HepG2 (cell line): ENCODE measurements around the gene ZNF782. TPM values are rescaled to one million over a fixed set of nuclear protein-coding genes. Genes with fewer than 3 reads are reported as not detected.

Experiments
- ATAC-seq: fragments of 200-7000 bp; cut with Tn5 transposase; 3 replicates; pipeline ENCODE4 v1.9.1; 2020; ENCODE audit warnings: mild to moderate bottlenecking, moderate library complexity
- BruUV-seq: library from RNA; stranded (reverse); fragments of 400-500 nt; replicated peaks from 2 replicates; lab custom pipeline; 2021; lab: Mats Ljungman, UMichigan
- CTCF ChIA-PET: fragments of 300-600 bp; formaldehyde crosslinking; extraction: SDS; loops from one replicate; lab custom pipeline; 2021; ENCODE audit warnings: low total read pairs, inconsistent platforms, low intra/inter-chr PET ratio; lab: Yijun Ruan, JAX
- POLR2A ChIA-PET: fragments of 350-600 bp; sonication (Branson Sonifier 250); formaldehyde crosslinking; loops from one replicate; lab custom pipeline; 2020; ENCODE audit warnings: antibody characterized with exemption, inconsistent platforms; lab: Yijun Ruan, JAX
- DNase-seq: peaks from one replicate; pipeline ENCODE4 v3.0.0-alpha.2; 2015; ENCODE audit warnings: low spot score
- FAIRE-seq: peaks from 3 replicates; lab custom pipeline; 2011; peaks lifted over from hg19 to GRCh38; lab: Jason Lieb, UNC
- H2AFZ ChIP-seq: one replicate; pipeline ENCODE4 v1.6.1; 2011; ENCODE audit warnings: low read length, inconsistent platforms
- H3K27ac ChIP-seq: fragments of 300-600 bp; 3 replicates; pipeline ENCODE4 v1.8.0; 2011; ENCODE audit warnings: mixed run types, mild to moderate bottlenecking, mixed read lengths, low read length, inconsistent platforms; ENCODE audit not compliant: insufficient read depth; ENCODE audit errors: extremely low read length
- H3K27me3 ChIP-seq, 2 experiments: fragments of 200-600 bp in 1 of 2; 2 replicates in 1 of 2; 3 replicates in 1 of 2; pipeline versions ENCODE4 v1.6.0 to v1.8.0; 2011; ENCODE audit warnings: low read length in 2 of 2, mild to moderate bottlenecking in 2 of 2, moderate library complexity in 2 of 2, inconsistent platforms in 1 of 2; ENCODE audit not compliant: insufficient read depth in 2 of 2, control insufficient read depth in 1 of 2
- H3K36me3 ChIP-seq, 2 experiments: fragments of 200-600 bp in 1 of 2; replicated peaks in 1 of 2; 2 replicates in 1 of 2; 3 replicates in 1 of 2; pipeline versions ENCODE4 v1.5.1 to v1.8.0; 2011; ENCODE audit warnings: low read length in 2 of 2, inconsistent platforms in 1 of 2; ENCODE audit not compliant: insufficient read depth in 2 of 2, control insufficient read depth in 1 of 2
- H3K4me1 ChIP-seq: 2 replicates; pipeline ENCODE4 v1.5.1; 2012; ENCODE audit warnings: low read length, inconsistent platforms; ENCODE audit not compliant: insufficient read depth
- H3K4me2 ChIP-seq: 2 replicates; pipeline ENCODE4 v1.6.0; 2011; ENCODE audit warnings: low read depth, low read length, inconsistent platforms
- H3K4me3 ChIP-seq, 3 experiments: fragments of 200-600 bp in 1 of 3; sonication (generic), shearing (Covaris generic) in 1 of 3; replicated peaks in 1 of 3; 2 replicates each; pipeline ENCODE4 v1.5.1; 2011 to 2016; ENCODE audit warnings: low read length in 3 of 3, inconsistent platforms in 2 of 3, low read depth in 2 of 3, mild to moderate bottlenecking in 2 of 3, control low read depth in 1 of 3, mixed read lengths in 1 of 3; ENCODE audit not compliant: insufficient read depth in 1 of 3
- H3K79me2 ChIP-seq: one replicate; pipeline ENCODE4 v1.6.1; 2011; ENCODE audit warnings: low read length, inconsistent platforms; ENCODE audit not compliant: insufficient read depth
- H3K9ac ChIP-seq: 2 replicates; pipeline ENCODE4 v1.6.0; 2011; ENCODE audit warnings: mild to moderate bottlenecking, low read depth, low read length, inconsistent platforms; ENCODE audit not compliant: insufficient read depth
- H3K9me3 ChIP-seq: 2 replicates; pipeline ENCODE4 v1.5.1; 2012; ENCODE audit warnings: mild to moderate bottlenecking, low read length
- H4K20me1 ChIP-seq: 2 replicates; pipeline ENCODE4 v1.6.0; 2011; ENCODE audit warnings: inconsistent platforms, mild to moderate bottlenecking, low read length, moderate library complexity; ENCODE audit not compliant: insufficient read depth
- CENPT ChIP-seq: sonication (generic); formaldehyde crosslinking; IDR thresholded peaks from 2 replicates; pipeline ENCODE4 v1.8.0; 2022; ENCODE audit warnings: low read depth, mild to moderate bottlenecking, moderate library complexity, missing genetic modification reagents
- CENPX ChIP-seq: sonication (generic); formaldehyde crosslinking; IDR thresholded peaks from 2 replicates; pipeline ENCODE4 v1.9.0; 2021; ENCODE audit warnings: mild to moderate bottlenecking, missing genetic modification reagents, moderate library complexity
- CHCHD3 ChIP-seq: sonication (generic); formaldehyde crosslinking; IDR thresholded peaks from 2 replicates; pipeline ENCODE4 v1.8.0; 2022; ENCODE audit warnings: mild to moderate bottlenecking, missing genetic modification reagents, moderate library complexity
- RAD51 ChIP-seq: fragments of 450-650 bp; IDR thresholded peaks from 2 replicates; pipeline ENCODE4 v1.6.1; 2016; ENCODE audit warnings: borderline replicate concordance
- RBFOX2 ChIP-seq: fragments of 200-400 bp; formaldehyde crosslinking; IDR thresholded peaks from 2 replicates; pipeline ENCODE4 v1.6.1; 2017; ENCODE audit warnings: low read depth, mild to moderate bottlenecking, low read length
- RFXANK ChIP-seq: IDR thresholded peaks from 2 replicates; pipeline ENCODE4 v1.6.1; 2016
- TCF7 ChIP-seq: sonication (generic); IDR thresholded peaks from 2 replicates; pipeline ENCODE4 v1.6.1; 2016; ENCODE audit warnings: antibody characterized with exemption, low read depth
- TGIF2 ChIP-seq: IDR thresholded peaks from 2 replicates; pipeline ENCODE4 v1.6.1; 2016; ENCODE audit warnings: control low read depth, missing compliant biosample characterization
- ZBTB20 ChIP-seq: sonication (generic); formaldehyde crosslinking; IDR thresholded peaks from 2 replicates; pipeline ENCODE4 v1.8.1; 2023; ENCODE audit warnings: missing genetic modification reagents, low read depth, mild to moderate bottlenecking, borderline replicate concordance
- ZBTB8A ChIP-seq: sonication (generic); formaldehyde crosslinking; IDR thresholded peaks from 2 replicates; pipeline ENCODE4 v1.4.0; 2020; ENCODE audit warnings: mild to moderate bottlenecking, low read depth, missing genetic modification reagents, borderline replicate concordance
- ZNF557 ChIP-seq: sonication (generic); formaldehyde crosslinking; IDR thresholded peaks from 2 replicates; pipeline ENCODE4 v1.4.0; 2020; ENCODE audit warnings: missing genetic modification reagents
- ZNF746 ChIP-seq: sonication (generic); formaldehyde crosslinking; IDR thresholded peaks from 2 replicates; pipeline ENCODE4 v1.8.0; 2022; ENCODE audit warnings: mild to moderate bottlenecking, missing genetic modification reagents
- ZNF768 ChIP-seq: sonication (generic); formaldehyde crosslinking; IDR thresholded peaks from 2 replicates; pipeline ENCODE4 v1.4.0; 2020; ENCODE audit warnings: missing genetic modification reagents
- WGBS: methylation state at CpG from one replicate; pipeline ENCODE4 v1.1.6; 2017; ENCODE audit warnings: low lambda C conversion rate; 5-methylcytosine and 5-hydroxymethylcytosine counted together
- in situ Hi-C: cut with HindIII; loops from 2 replicates; pipeline ENCODE4 v1.10.0; 2017; ENCODE audit warnings: low pct_unique_long_range_greater_than_20kb; ENCODE audit not compliant: extremely low pct_ligation_motif_present
- intact Hi-C: fragments of 100-400 bp; cut with micrococcal nuclease; formaldehyde crosslinking; loops from one replicate; pipeline ENCODE4 v1.10.0; 2022; ENCODE audit not compliant: unreplicated experiment
- polyA plus RNA-seq, 8 experiments: library from polyadenylated mRNA; depleted of rRNA in 3 of 8; stranded (reverse) in 7 of 8; unstranded in 1 of 8; fragments of >200 nt; fragmentation: Illumina TruSeq in 4 of 8; extraction: Trizol in 4 of 8; gene quantifications; 2 replicates each; pipeline versions ENCODE4 v1.2.1 to v1.2.3, GENCODE V29; 2011 to 2016; ENCODE audit warnings: low read depth in 4 of 8, missing spikeins in 1 of 8, mixed read lengths in 1 of 8; ENCODE audit not compliant: insufficient read depth in 1 of 8
- total RNA-seq, 5 experiments: library from RNA; depleted of rRNA; stranded (reverse); fragments of >200 nt; fragmentation: Illumina TruSeq; extraction: Trizol; gene quantifications; 2 replicates each; pipeline ENCODE4 v1.2.3, GENCODE V29; 2016; ENCODE audit warnings: low read depth in 1 of 5
- TF ChIP-seq, protein P1 (sequence below): sonication (generic); formaldehyde crosslinking; IDR thresholded peaks from 2 replicates; pipeline ENCODE4 v1.8.1; 2023; ENCODE audit warnings: mild to moderate bottlenecking, missing genetic modification reagents, borderline replicate concordance

Gene ZNF782
- total and polyA plus RNA-seq, 2 of the 13 experiments (the other 11 are each of a cell fraction or from before 2014, with no cell fraction given) = 1.4 to 4.9 TPM

DNA sequence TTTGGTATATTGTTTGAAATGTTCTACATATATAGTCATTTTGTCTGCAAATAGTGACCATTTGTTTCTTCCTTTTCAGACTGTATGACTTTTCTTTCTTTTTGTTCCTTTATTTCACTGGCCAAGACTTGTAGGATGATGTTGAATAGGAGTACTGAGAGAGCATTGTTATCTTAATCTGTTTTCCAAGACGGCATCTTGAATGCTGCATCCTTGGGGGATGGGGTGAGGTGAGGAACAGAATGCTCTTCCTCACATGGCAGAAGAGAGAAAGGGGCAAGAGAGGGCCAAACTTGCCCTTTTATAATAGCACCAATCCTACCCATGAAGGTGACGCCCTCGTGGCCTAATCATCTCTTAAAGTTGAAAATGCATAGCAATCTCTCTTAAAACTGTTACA, 72.8 kb downstream of the ZNF782 start:
- Histone ChIP-seq H3K4me1 (0 out of 2 replicates have a peak, but pooled peaks cover 10% of the 10 kb centered on the region), H3K9me3 (peaks cover 6% of the 10 kb centered on the region; the same call in 1 of the 2 replicates), H3K79me2 (peaks cover 2% of the 10 kb centered on the region), H3K36me3 (no peaks in the 10 kb centered on the region), H3K27ac (no peak overlapping the region), H3K4me2 (no peak overlapping the region), H2AFZ (no peak overlapping the region), H3K9ac (no peak overlapping the region), H3K4me3 (no peak overlapping the region), H3K27me3 (no peaks in the 10 kb centered on the region; a peak in 1 of 5 replicates), H4K20me1 (no peaks in the 10 kb centered on the region)
- FAIRE-seq (no peak), ATAC-seq (no peak), DNase-seq (no peak)
- WGBS = 98% methylated on average over 3 of the region's 3 CpGs
- in situ Hi-C loops (no loop called here), intact Hi-C loops (no loop called here)
- ChIA-PET CTCF (no interaction called here), POLR2A (no interaction called here)
- BruUV-seq = no TSS peak
- TF ChIP-seq CHCHD3 (CRISPR knock-in tag) (no peak), TGIF2 (no peak), RFXANK (CRISPR knock-in tag) (no peak), ZBTB20 (CRISPR knock-in tag) (no peak), ZNF557 (CRISPR knock-in tag) (no peak), ZNF746 (CRISPR knock-in tag) (no peak), RAD51 (no peak), ZNF768 (CRISPR knock-in tag) (no peak), TCF7 (no peak), RBFOX2 (no peak), CENPT (CRISPR knock-in tag) (no peak), CENPX (CRISPR knock-in tag) (no peak), ZBTB8A (CRISPR knock-in tag) (no peak)
- TF ChIP-seq, protein P1, sequence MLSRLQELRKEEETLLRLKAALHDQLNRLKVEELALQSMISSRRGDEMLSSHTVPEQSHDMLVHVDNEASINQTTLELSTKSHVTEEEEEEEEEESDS (CRISPR knock-in tag) = no peak
